K562 (cell line): Measurements from ENCODE around the gene MEGF9. TPM values are rescaled to one million over a fixed set of nuclear protein-coding genes. Genes with fewer than 3 reads are reported as not detected.

ENCODE experiments used
- MAFK ChIP-seq: IDR thresholded peaks from 2 replicates; pipeline ENCODE4 v1.6.1; 2011; ENCODE audit warnings: low read length, improper control_type of control experiment
- NR0B1 ChIP-seq: fragments of 450-650 bp; IDR thresholded peaks from one replicate; pipeline ENCODE4 v1.6.1; 2018; ENCODE audit warnings: mild to moderate bottlenecking, moderate library complexity; ENCODE audit not compliant: partially characterized antibody
- RCOR1 ChIP-seq, 2 experiments: IDR thresholded peaks; 2 replicates each; pipeline ENCODE4 v1.6.1; 2012; ENCODE audit warnings: low read depth in 2 of 2, low read length in 2 of 2, borderline replicate concordance in 1 of 2, improper control_type of control experiment in 1 of 2
- TFAP4 ChIP-seq: sonication (generic); formaldehyde crosslinking; IDR thresholded peaks from 2 replicates; pipeline ENCODE4 v1.8.0; 2022; ENCODE audit warnings: missing genetic modification reagents, mild to moderate bottlenecking, moderate library complexity, borderline replicate concordance
- polyA plus RNA-seq, 8 experiments: library from polyadenylated mRNA; depleted of rRNA in 4 of 8; stranded (reverse) in 5 of 8; unstranded in 3 of 8; fragments of >200 nt; fragmentation: Nextera tagmentation in 2 of 8; fragmentation: Illumina TruSeq in 1 of 8; extraction: Ambion mirVana in 2 of 8; extraction: Trizol in 1 of 8; gene quantifications; 2 replicates each; pipeline versions ENCODE4 v1.2.1 to v1.2.3, GENCODE V29; 2011 to 2014; ENCODE audit warnings: inconsistent platforms in 1 of 8, missing spikeins in 1 of 8
- total RNA-seq, 7 experiments: library from RNA; depleted of rRNA in 6 of 7; stranded (reverse); fragments of >200 nt in 6 of 7; fragmentation: Illumina TruSeq in 2 of 7; extraction: Trizol in 2 of 7; gene quantifications; 2 replicates each; pipeline versions ENCODE4 v1.2.1 to v1.2.3, GENCODE V29; 2011 to 2021; ENCODE audit warnings: low replicate concordance in 1 of 7
- TF ChIP-seq, protein P1 (sequence below), 2 experiments: IDR thresholded peaks in 1 of 2; conservative IDR thresholded peaks in 1 of 2; 2 replicates each; pipeline ENCODE4 v1.6.1; 2016; ENCODE audit warnings: low read depth in 2 of 2, mild to moderate bottlenecking in 1 of 2, missing compliant biosample characterization in 1 of 2, missing genetic modification characterization in 1 of 2, moderate library complexity in 1 of 2
- TF ChIP-seq, protein P2 (sequence below), 2 experiments: fragments of 450-650 bp; conservative IDR thresholded peaks; 2 replicates each; pipeline ENCODE4 v1.6.1; 2017; ENCODE audit warnings: mild to moderate bottlenecking in 2 of 2, moderate library complexity in 2 of 2

MEGF9 gene
- total and polyA plus RNA-seq, 9 of the 15 experiments (the other 6 are each of a cell fraction or from before 2014, with no cell fraction given): 2.1 to 6.2 (median 3.8) TPM

DNA sequence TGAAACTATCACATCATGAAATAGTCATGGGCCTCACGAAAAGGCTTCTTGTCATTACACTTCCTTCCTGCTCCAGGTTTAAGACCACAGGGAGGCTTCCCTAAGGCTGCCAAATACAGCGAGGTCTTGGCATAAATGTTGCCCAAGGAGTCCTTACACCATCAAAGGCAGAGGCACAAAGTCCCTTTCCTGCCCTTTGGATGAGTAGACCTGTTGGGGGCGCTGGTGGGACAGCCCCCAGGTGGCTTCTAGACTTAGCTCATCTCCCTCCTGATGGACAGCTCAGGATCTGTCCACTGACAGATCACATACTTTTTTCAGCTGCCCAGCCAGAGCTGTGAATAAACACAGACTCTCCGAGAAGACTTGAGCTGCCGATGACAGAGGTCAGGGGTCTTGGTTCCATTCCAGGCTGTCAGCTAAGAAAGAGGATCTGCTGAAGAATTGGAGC, 15.5 kb upstream of the MEGF9 start (continued):
- TF ChIP-seq, protein P1, sequence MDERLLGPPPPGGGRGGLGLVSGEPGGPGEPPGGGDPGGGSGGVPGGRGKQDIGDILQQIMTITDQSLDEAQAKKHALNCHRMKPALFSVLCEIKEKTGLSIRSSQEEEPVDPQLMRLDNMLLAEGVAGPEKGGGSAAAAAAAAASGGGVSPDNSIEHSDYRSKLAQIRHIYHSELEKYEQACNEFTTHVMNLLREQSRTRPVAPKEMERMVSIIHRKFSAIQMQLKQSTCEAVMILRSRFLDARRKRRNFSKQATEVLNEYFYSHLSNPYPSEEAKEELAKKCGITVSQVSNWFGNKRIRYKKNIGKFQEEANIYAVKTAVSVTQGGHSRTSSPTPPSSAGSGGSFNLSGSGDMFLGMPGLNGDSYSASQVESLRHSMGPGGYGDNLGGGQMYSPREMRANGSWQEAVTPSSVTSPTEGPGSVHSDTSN (CRISPR knock-in tag; IDR thresholded peaks at IDR 0.05; ENCODE audit: low read depth): no peak
- TF ChIP-seq, protein P1 (tag; conservative IDR thresholded peaks at IDR 0.05; ENCODE audit: low read depth): peak; percentile 48; the same call in 1 of the 2 replicates
- TF ChIP-seq, protein P2, sequence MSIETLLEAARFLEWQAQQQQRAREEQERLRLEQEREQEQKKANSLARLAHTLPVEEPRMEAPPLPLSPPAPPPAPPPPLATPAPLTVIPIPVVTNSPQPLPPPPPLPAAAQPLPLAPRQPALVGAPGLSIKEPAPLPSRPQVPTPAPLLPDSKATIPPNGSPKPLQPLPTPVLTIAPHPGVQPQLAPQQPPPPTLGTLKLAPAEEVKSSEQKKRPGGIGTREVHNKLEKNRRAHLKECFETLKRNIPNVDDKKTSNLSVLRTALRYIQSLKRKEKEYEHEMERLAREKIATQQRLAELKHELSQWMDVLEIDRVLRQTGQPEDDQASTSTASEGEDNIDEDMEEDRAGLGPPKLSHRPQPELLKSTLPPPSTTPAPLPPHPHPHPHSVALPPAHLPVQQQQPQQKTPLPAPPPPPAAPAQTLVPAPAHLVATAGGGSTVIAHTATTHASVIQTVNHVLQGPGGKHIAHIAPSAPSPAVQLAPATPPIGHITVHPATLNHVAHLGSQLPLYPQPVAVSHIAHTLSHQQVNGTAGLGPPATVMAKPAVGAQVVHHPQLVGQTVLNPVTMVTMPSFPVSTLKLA (conservative IDR thresholded peaks at IDR 0.05): no peak
- TF ChIP-seq TFAP4 (CRISPR knock-in tag): peak; percentile 29; the same call in 1 of the 2 replicates
- no peak for TF ChIP-seq NR0B1
- 0 out of 4 replicates have a peak, but pooled peaks of 1 of the 2 experiments have one; percentile 14 for TF ChIP-seq RCOR1 (IDR thresholded peaks at IDR 0.05; ENCODE audit: borderline replicate concordance in 1 of 2, low read depth in 2 of 2, low read length in 2 of 2)
- TF ChIP-seq MAFK: no peak
